Mucosa of descending colon (tissue), 3 donors: ENCODE measurements around the gene SLC15A1. TPM values are rescaled to one million over a fixed set of nuclear protein-coding genes. Genes with fewer than 3 reads are reported as not detected.
A peak's percentile ranks its signal among the peaks of the same experiment; 100 is the strongest.
"Not testable (repeated sequence)": the region's sequence is repeated elsewhere in the genome, so short reads cannot be mapped to it uniquely, and the experiment has no call there.

Source experiments
- ATAC-seq: fragments of 200-7000 bp; cut with Tn5 transposase; one replicate; pipeline ENCODE4 v1.9.1; 2020; ENCODE audit warnings: mild to moderate bottlenecking, moderate library complexity
- DNase-seq, 3 donors: peaks; one replicate each; pipeline ENCODE4 v3.0.0-alpha.2; 2020
- H3K36me3 ChIP-seq: fragments of 200-600 bp; one replicate; pipeline ENCODE4 v1.8.0; 2021; ENCODE audit warnings: low read depth, mild to moderate bottlenecking
- H3K4me1 ChIP-seq: fragments of 200-600 bp; one replicate; pipeline ENCODE4 v1.8.0; 2021; ENCODE audit warnings: low read depth, mild to moderate bottlenecking
- H3K4me3 ChIP-seq: fragments of 200-600 bp; one replicate; pipeline ENCODE4 v1.8.0; 2021; ENCODE audit warnings: mild to moderate bottlenecking
- H3K9me3 ChIP-seq: fragments of 200-600 bp; one replicate; pipeline ENCODE4 v1.8.0; 2021; ENCODE audit warnings: mild to moderate bottlenecking
- CTCF ChIP-seq: fragments of 200-600 bp; IDR thresholded peaks from one replicate; pipeline ENCODE4 v1.8.0; 2022; ENCODE audit warnings: antibody characterized with exemption, mild to moderate bottlenecking
- intact Hi-C, 2 donors: fragments of 100-400 bp; cut with DNase I in 1 of 2; cut with micrococcal nuclease in 1 of 2; formaldehyde crosslinking; loops; one replicate each; pipeline versions ENCODE4 v1.11.0 to v1.11.1; 2022; cut with DNase I, micrococcal nuclease
- total RNA-seq, 3 donors: library from RNA; stranded (reverse); fragmentation: NEBNext Ultra II Directional in 2 of 3; extraction: Animal tissue kit (Norgen Biotek cat#: 25700) in 2 of 3; gene quantifications; one replicate each; pipeline versions ENCODE4 v1.2.1 to v1.2.4, GENCODE V29; 2021 to 2023
- donor health status: DM: no; HTN: no; CAD: no; lungs with moderate emphysema.
- donor health status: DM: no; HTN: no; CAD: no.
- donor health status: DM: no; HTN: yes; CAD: no.

The SLC15A1 gene
- total RNA-seq, 3 donors from 2014 or later = 27.2 to 45.1 (median 37.9) TPM

- Histone ChIP-seq H3K9me3 (no peaks in the 10 kb centered on the region), H3K4me1 (peaks cover 9% of the 10 kb centered on the region), H3K4me3 (no peak overlapping the region), H3K36me3 (no peaks in the 10 kb centered on the region)
- intact Hi-C loops = no loop called here
- ATAC-seq = peak; percentile 87
- no peak for DNase-seq
- no peak for TF ChIP-seq CTCF
Observed at GRCh38 chr13:98761126-98761985, 8.9 kb upstream of the SLC15A1 start.

GRCh38 chr13:98755729-98756128 is 3.3 kb upstream of the SLC15A1 start:
- no peak for DNase-seq
- no peak overlapping the region for H3K4me3 ChIP-seq

GRCh38 chr13:98755116-98755515 is 2.6 kb upstream of the SLC15A1 start:
- ATAC-seq (no peak), DNase-seq (no peak)
- Histone ChIP-seq H3K4me1 (peaks cover 7% of the 10 kb centered on the region), H3K9me3 (no peaks in the 10 kb centered on the region), H3K36me3 (no peaks in the 10 kb centered on the region), H3K4me3 (no peak overlapping the region)
- intact Hi-C loops = no loop called here
- no peak for TF ChIP-seq CTCF

More at GRCh38 chr13:98755729-98756128, 3.3 kb upstream of the SLC15A1 start:
- intact Hi-C loops = no loop called here
- TF ChIP-seq CTCF = no peak
- H3K36me3 ChIP-seq = no peaks in the 10 kb centered on the region
- H3K9me3 ChIP-seq = no peaks in the 10 kb centered on the region
- ATAC-seq = no peak
- peaks cover 7% of the 10 kb centered on the region for H3K4me1 ChIP-seq

GRCh38 chr13:98754468-98754867 is 2.0 kb upstream of the SLC15A1 start:
- H3K36me3 ChIP-seq, H3K4me1 ChIP-seq, DNase-seq, intact Hi-C loops, ATAC-seq, H3K9me3 ChIP-seq, H3K4me3 ChIP-seq: not testable (repeated sequence)

GRCh38 chr13:98751861-98752466 is 508 bp downstream of the SLC15A1 start:
- Histone ChIP-seq H3K36me3 (no peaks in the 10 kb centered on the region), H3K9me3 (no peaks in the 10 kb centered on the region), H3K4me3 (no peak overlapping the region), H3K4me1 (peaks cover 7% of the 10 kb centered on the region)
- intact Hi-C loops = no loop called here
- TF ChIP-seq CTCF = no peak
- no peak for DNase-seq
- ATAC-seq = peak; percentile 52

GRCh38 chr13:98751367-98751782 is 1.1 kb downstream of the SLC15A1 start:
- DNase-seq (peak in 1 of 3 donors; percentile 54), ATAC-seq (peak; percentile 69)
- no peak overlapping the region for H3K4me3 ChIP-seq
- H3K36me3 ChIP-seq = no peaks in the 10 kb centered on the region
- peaks cover 7% of the 10 kb centered on the region for H3K4me1 ChIP-seq
- no peak for TF ChIP-seq CTCF
- no peaks in the 10 kb centered on the region for H3K9me3 ChIP-seq
- intact Hi-C loops = no loop called here
